Lower lobe of right lung (tissue), 2 donors: ENCODE data around the gene MAN2A2. TPM values are rescaled to one million over a fixed set of nuclear protein-coding genes. Genes with fewer than 3 reads are reported as not detected.

ENCODE experiments used
- ATAC-seq, 2 donors: fragments of 200-7000 bp; cut with Tn5 transposase; one replicate each; pipeline ENCODE4 v1.9.1; 2020 to 2022; ENCODE audit warnings: mild to moderate bottlenecking in 2 of 2, moderate library complexity in 2 of 2
- DNase-seq: peaks from one replicate; pipeline ENCODE4 v3.0.0-alpha.2; 2020
- H3K27ac ChIP-seq: fragments of 200-600 bp; one replicate; pipeline ENCODE4 v1.8.0; 2022
- H3K27me3 ChIP-seq: fragments of 200-600 bp; one replicate; pipeline ENCODE4 v1.8.0; 2022; ENCODE audit warnings: low read depth
- H3K36me3 ChIP-seq: fragments of 200-600 bp; one replicate; pipeline ENCODE4 v1.8.0; 2022; ENCODE audit warnings: mild to moderate bottlenecking
- H3K4me1 ChIP-seq: fragments of 200-600 bp; one replicate; pipeline ENCODE4 v1.8.0; 2022
- H3K4me3 ChIP-seq: fragments of 200-600 bp; one replicate; pipeline ENCODE4 v1.8.0; 2022; ENCODE audit warnings: mild to moderate bottlenecking
- H3K9me3 ChIP-seq: fragments of 200-600 bp; one replicate; pipeline ENCODE4 v1.8.0; 2022
- CTCF ChIP-seq: fragments of 200-600 bp; IDR thresholded peaks from one replicate; pipeline ENCODE4 v1.8.0; 2022; ENCODE audit warnings: antibody characterized with exemption, mild to moderate bottlenecking
- intact Hi-C: fragments of 100-400 bp; cut with DNase I; formaldehyde crosslinking; loops from one replicate; pipeline ENCODE4 v1.11.0; 2022
- total RNA-seq: library from RNA; stranded (reverse); fragmentation: NEBNext Ultra II Directional; extraction: Animal tissue kit (Norgen Biotek cat#: 25700); gene quantifications from one replicate; pipeline ENCODE4 v1.2.1, GENCODE V29; 2021
- donor health status: DM: no; HTN: yes; CAD: no; lungs with severe emphysema.

MAN2A2 gene
- total RNA-seq, 1 donor from 2014 or later = 96.9 TPM

- ATAC-seq = peak; percentile 74 to 80
- TF ChIP-seq CTCF = peak; percentile 98
- Histone ChIP-seq H3K4me3 (peak overlapping the region; percentile 77), H3K27me3 (no peaks in the 10 kb centered on the region), H3K36me3 (peaks cover 58% of the 10 kb centered on the region), H3K9me3 (no peaks in the 10 kb centered on the region), H3K4me1 (peaks cover 38% of the 10 kb centered on the region), H3K27ac (peak overlapping the region; percentile 97)
- intact Hi-C loops = loop anchor here (5.0 kb wide), 1 partner anchor 238 kb away; no protein-coding TSS in a partner anchor
- DNase-seq = peak; percentile 86
Observed at GRCh38 chr15:90885432-90886290, 17.4 kb upstream of the MAN2A2 start.

GRCh38 chr15:90886291-90886614, 16.8 kb upstream of the MAN2A2 start:
- intact Hi-C loops = loop anchor here (5.0 kb wide), 1 partner anchor 239 kb away; no protein-coding TSS in a partner anchor
- Histone ChIP-seq H3K27me3 (no peaks in the 10 kb centered on the region), H3K9me3 (no peaks in the 10 kb centered on the region), H3K27ac (peak overlapping the region; percentile 97), H3K36me3 (peaks cover 58% of the 10 kb centered on the region), H3K4me3 (peak overlapping the region; percentile 77), H3K4me1 (peaks cover 38% of the 10 kb centered on the region)
- no peak for TF ChIP-seq CTCF
- DNase-seq (no peak), ATAC-seq (no peak)

GRCh38 chr15:90887037-90887481, 16.0 kb upstream of the MAN2A2 start:
- TF ChIP-seq CTCF = no peak
- Histone ChIP-seq H3K4me3 (no peak overlapping the region), H3K27me3 (no peaks in the 10 kb centered on the region), H3K9me3 (no peaks in the 10 kb centered on the region), H3K4me1 (peaks cover 38% of the 10 kb centered on the region), H3K27ac (no peak overlapping the region), H3K36me3 (peaks cover 58% of the 10 kb centered on the region)
- intact Hi-C loops = loop anchor here (5.0 kb wide), 1 partner anchor 240 kb away; no protein-coding TSS in a partner anchor
- DNase-seq (no peak), ATAC-seq (no peak)

- Histone ChIP-seq H3K4me3 (no peak overlapping the region), H3K27ac (no peak overlapping the region), H3K36me3 (peaks cover 73% of the 10 kb centered on the region), H3K27me3 (no peaks in the 10 kb centered on the region), H3K4me1 (peaks cover 26% of the 10 kb centered on the region), H3K9me3 (no peaks in the 10 kb centered on the region)
- intact Hi-C loops = loop anchor here (5.0 kb wide), 1 partner anchor 242 kb away; no protein-coding TSS in a partner anchor
- ATAC-seq (no peak), DNase-seq (no peak)
- no peak for TF ChIP-seq CTCF
Observed at GRCh38 chr15:90889313-90889730, 13.8 kb upstream of the MAN2A2 start.

- intact Hi-C loops = loop anchor here (5.0 kb wide), 1 partner anchor 243 kb away; no protein-coding TSS in a partner anchor
- no peaks in the 10 kb centered on the region for H3K9me3 ChIP-seq
- H3K27me3 ChIP-seq = no peaks in the 10 kb centered on the region
- ATAC-seq (no peak), DNase-seq (no peak)
- peaks cover 79% of the 10 kb centered on the region for H3K36me3 ChIP-seq
- H3K4me1 ChIP-seq = peaks cover 21% of the 10 kb centered on the region
- no peak overlapping the region for H3K4me3 ChIP-seq
- no peak overlapping the region for H3K27ac ChIP-seq
- no peak for TF ChIP-seq CTCF
Observed at GRCh38 chr15:90889736-90890456, 13.2 kb upstream of the MAN2A2 start.
